MCF 10A (cell line): ENCODE results near the gene CDK13. TPM values are rescaled to one million over a fixed set of nuclear protein-coding genes. Genes with fewer than 3 reads are reported as not detected.

Experiments used
- BruUV-seq: library from RNA; stranded (reverse); fragments of 400-500 nt; replicated peaks from 2 replicates; lab custom pipeline; 2021; lab: Mats Ljungman, UMichigan
- CTCF ChIA-PET: fragments of 300-600 bp; sonication (Branson Sonifier 250); formaldehyde crosslinking; extraction: SDS; loops from one replicate; lab custom pipeline; 2021; ENCODE audit warnings: antibody characterized with exemption, inconsistent platforms; lab: Yijun Ruan, JAX
- POLR2A ChIA-PET: fragments of 300-600, 350-650 bp; sonication (Branson Sonifier 250); formaldehyde crosslinking; extraction: SDS; loops from one replicate; lab custom pipeline; 2020; ENCODE audit warnings: antibody characterized with exemption, inconsistent platforms; lab: Yijun Ruan, JAX
- DNase-seq: peaks from one replicate; pipeline ENCODE4 v3.0.0-alpha.2; 2018; ENCODE audit not compliant: unreplicated experiment
- H3K27ac Mint-ChIP-seq: one replicate; pipeline ENCODE4 v1.8.0; 2022; ENCODE audit warnings: mild to moderate bottlenecking, low read depth, mixed read lengths; ENCODE audit not compliant: unreplicated experiment
- H3K27me3 Mint-ChIP-seq: one replicate; pipeline ENCODE4 v1.8.0; 2022; ENCODE audit warnings: mixed read lengths; ENCODE audit not compliant: insufficient read depth, unreplicated experiment
- H3K36me3 Mint-ChIP-seq: one replicate; pipeline ENCODE4 v1.8.0; 2022; ENCODE audit warnings: mild to moderate bottlenecking, moderate library complexity, mixed read lengths; ENCODE audit not compliant: insufficient read depth, unreplicated experiment
- H3K4me1 Mint-ChIP-seq: one replicate; pipeline ENCODE4 v1.8.0; 2022; ENCODE audit warnings: mixed read lengths; ENCODE audit not compliant: insufficient read depth, unreplicated experiment
- H3K4me3 Mint-ChIP-seq: one replicate; pipeline ENCODE4 v1.8.0; 2022; ENCODE audit warnings: mild to moderate bottlenecking, moderate library complexity, mixed read lengths; ENCODE audit not compliant: unreplicated experiment
- H3K9me3 Mint-ChIP-seq: one replicate; pipeline ENCODE4 v1.8.0; 2022; ENCODE audit warnings: mixed read lengths; ENCODE audit not compliant: unreplicated experiment
- CTCF ChIP-seq: fragments of 200-600 bp; IDR thresholded peaks from one replicate; pipeline ENCODE4 v1.8.0; 2022; ENCODE audit warnings: antibody characterized with exemption, mild to moderate bottlenecking; ENCODE audit not compliant: unreplicated experiment
- intact Hi-C: fragments of 100-400 bp; cut with micrococcal nuclease; formaldehyde crosslinking; loops from 2 replicates; pipeline ENCODE4 v1.14.1; 2022
- total RNA-seq: library from RNA; stranded (reverse); gene quantifications from 2 replicates; pipeline ENCODE4 v1.2.3, GENCODE V29; 2022

Gene CDK13
- total RNA-seq, 1 experiment from 2014 or later = 50.2 TPM

GRCh38 chr7:40000734-40001315 is 50.8 kb downstream of the CDK13 start:
- no peak for TF ChIP-seq CTCF
- POLR2A ChIA-PET = interaction anchor here (0.7 kb wide), 1 partner anchor 26 kb away, joined by 4 read pairs; no protein-coding TSS in a partner anchor
- Mint-ChIP-seq H3K4me1 (no peaks in the 10 kb centered on the region), H3K36me3 (peaks cover 33% of the 10 kb centered on the region), H3K4me3 (no peak overlapping the region), H3K27ac (no peak overlapping the region), H3K9me3 (no peaks in the 10 kb centered on the region), H3K27me3 (no peaks in the 10 kb centered on the region)
- peak; percentile 7 for DNase-seq
- CTCF ChIA-PET = interaction anchor here (0.7 kb wide), 2 partner anchors 65 to 276 kb away, joined by 3 read pairs; no protein-coding TSS in a partner anchor
- intact Hi-C loops = no loop called here
- BruUV-seq = no TSS peak

- Mint-ChIP-seq H3K4me3 (no peak overlapping the region), H3K9me3 (no peaks in the 10 kb centered on the region), H3K36me3 (peaks cover 34% of the 10 kb centered on the region), H3K27me3 (no peaks in the 10 kb centered on the region), H3K4me1 (no peaks in the 10 kb centered on the region), H3K27ac (no peak overlapping the region)
- intact Hi-C loops = no loop called here
- CTCF ChIA-PET = no interaction called here
- no peak for TF ChIP-seq CTCF
- POLR2A ChIA-PET = no interaction called here
- no peak for DNase-seq
- no TSS peak for BruUV-seq
Measured at GRCh38 chr7:40001649-40002048, 51.6 kb downstream of the CDK13 start.

- no TSS peak for BruUV-seq
- no peaks in the 10 kb centered on the region for H3K27me3 Mint-ChIP-seq
Measured at GRCh38 chr7:40003597-40003996, 53.5 kb downstream of the CDK13 start.

More at GRCh38 chr7:40003597-40003996, 53.5 kb downstream of the CDK13 start:
- Mint-ChIP-seq H3K4me1 (peaks cover 12% of the 10 kb centered on the region), H3K27ac (no peak overlapping the region), H3K36me3 (peaks cover 24% of the 10 kb centered on the region), H3K9me3 (no peaks in the 10 kb centered on the region), H3K4me3 (no peak overlapping the region)
- intact Hi-C loops = no loop called here
- POLR2A ChIA-PET = interaction anchor here (1.5 kb wide), 1 partner anchor 18 kb away, joined by 5 read pairs; no protein-coding TSS in a partner anchor
- TF ChIP-seq CTCF = no peak
- DNase-seq = no peak
- CTCF ChIA-PET = no interaction called here
